CD4-positive, alpha-beta T cell (primary cell): Measurements from ENCODE around the gene SPATA12. TPM values are rescaled to one million over a fixed set of nuclear protein-coding genes. Genes with fewer than 3 reads are reported as not detected.

ENCODE experiments used
- ATAC-seq: fragments of 200-7000 bp; cut with Tn5 transposase; one replicate; pipeline ENCODE4 v1.10.0; 2022; ENCODE audit warnings: mild to moderate bottlenecking; ENCODE audit not compliant: poor library complexity
- CTCF ChIA-PET: fragments of 350-600 bp; sonication (Branson Sonifier 250); formaldehyde crosslinking; loops from one replicate; lab custom pipeline; 2021; ENCODE audit warnings: antibody characterized with exemption, inconsistent platforms; lab: Charles Lee
- POLR2A ChIA-PET: fragments of 350-600 bp; sonication (Branson Sonifier 250); formaldehyde crosslinking; loops from one replicate; lab custom pipeline; 2021; ENCODE audit warnings: antibody characterized with exemption, inconsistent platforms; lab: Charles Lee
- DNase-seq, 14 experiments: peaks; one replicate each; pipeline ENCODE4 v3.0.0-alpha.2; 2013 to 2020; ENCODE audit warnings: mixed read lengths in 2 of 14
- H3K27ac ChIP-seq, 2 donors: one replicate each; pipeline versions ENCODE4 v1.5.1 to v1.7.0; 2013; ENCODE audit warnings: low read length in 2 of 2, low read depth in 1 of 2, mild to moderate bottlenecking in 1 of 2
- H3K27me3 ChIP-seq, 2 experiments: 1 replicate in 1 of 2; 2 replicates in 1 of 2; pipeline versions ENCODE4 v1.6.1 to v1.7.0; 2013; ENCODE audit warnings: low read length in 2 of 2, control low read depth in 1 of 2, mild to moderate bottlenecking in 1 of 2, moderate library complexity in 1 of 2; ENCODE audit not compliant: insufficient read depth in 2 of 2, control insufficient read depth in 1 of 2
- H3K36me3 ChIP-seq: one replicate; pipeline ENCODE4 v1.6.1; 2013; ENCODE audit warnings: low read length, control low read depth; ENCODE audit not compliant: insufficient read depth
- H3K4me1 ChIP-seq: one replicate; pipeline ENCODE4 v1.6.1; 2013; ENCODE audit warnings: low read length, control low read depth; ENCODE audit not compliant: insufficient read depth
- H3K4me3 ChIP-seq: one replicate; pipeline ENCODE4 v1.5.1; 2013; ENCODE audit warnings: mild to moderate bottlenecking, low read length, moderate library complexity
- H3K9me3 ChIP-seq, 2 experiments: 1 replicate in 1 of 2; 2 replicates in 1 of 2; pipeline versions ENCODE4 v1.6.1 to v1.7.0; 2013; ENCODE audit warnings: low read length in 2 of 2, mild to moderate bottlenecking in 2 of 2, control low read depth in 1 of 2, moderate library complexity in 1 of 2; ENCODE audit not compliant: control insufficient read depth in 1 of 2, insufficient read depth in 1 of 2
- H3K27ac Mint-ChIP-seq: one replicate; pipeline ENCODE4 v1.8.0; 2020; ENCODE audit warnings: mixed read lengths
- H3K27me3 Mint-ChIP-seq: one replicate; pipeline ENCODE4 v1.8.0; 2021; ENCODE audit warnings: mixed read lengths
- H3K36me3 Mint-ChIP-seq: one replicate; pipeline ENCODE4 v1.8.0; 2021; ENCODE audit warnings: low read depth, mixed read lengths
- H3K4me1 Mint-ChIP-seq: one replicate; pipeline ENCODE4 v1.8.0; 2021; ENCODE audit warnings: low read depth, mixed read lengths
- H3K4me3 Mint-ChIP-seq: one replicate; pipeline ENCODE4 v1.8.0; 2020; ENCODE audit warnings: mild to moderate bottlenecking, mixed read lengths
- H3K9me3 Mint-ChIP-seq: one replicate; pipeline ENCODE4 v1.8.0; 2020; ENCODE audit warnings: mixed read lengths
- CTCF ChIP-seq: fragments of 200-600 bp; IDR thresholded peaks from one replicate; pipeline ENCODE4 v1.8.0; 2022; ENCODE audit warnings: antibody characterized with exemption, mild to moderate bottlenecking
- intact Hi-C, 2 experiments: fragments of 100-400 bp; cut with DNase I in 1 of 2; cut with micrococcal nuclease in 1 of 2; formaldehyde crosslinking; loops; one replicate each; pipeline versions ENCODE4 v1.15.1 to v1.9.0; 2023 to 2025; cut with DNase I, micrococcal nuclease
- total RNA-seq, 174 experiments: library from RNA in 2 of 174; stranded (reverse) in 2 of 174; gene quantifications; one replicate each; pipeline ENCODE4 v1.2.3 and lab custom pipeline; 2021 to 2026

The SPATA12 gene
- total RNA-seq, 2 experiments from 2014 or later: not detected

GRCh38 chr3:57069503-57069902 is 9.0 kb downstream of the SPATA12 start:
- H3K36me3 Mint-ChIP-seq: no peaks in the 10 kb centered on the region
- POLR2A ChIA-PET: no interaction called here
- no peaks in the 10 kb centered on the region for H3K4me1 Mint-ChIP-seq
- no peak for ATAC-seq
- no peak for DNase-seq
- intact Hi-C loops: no loop called here
- no peak overlapping the region for H3K27ac ChIP-seq
- CTCF ChIA-PET: interaction anchor here (1.2 kb wide), 1 partner anchor 30 kb away, joined by 3 read pairs; no protein-coding TSS in a partner anchor
- H3K27me3 Mint-ChIP-seq: peaks cover 36% of the 10 kb centered on the region
- TF ChIP-seq CTCF: no peak
- H3K4me1 ChIP-seq: peaks cover 3% of the 10 kb centered on the region
- H3K9me3 Mint-ChIP-seq: no peaks in the 10 kb centered on the region
- no peak overlapping the region for H3K27ac Mint-ChIP-seq
- H3K27me3 ChIP-seq: peaks cover 17 to 22% of the 10 kb centered on the region in 2 experiments
- H3K4me3 ChIP-seq: no peak overlapping the region
- no peaks in the 10 kb centered on the region for H3K9me3 ChIP-seq
- no peak overlapping the region for H3K4me3 Mint-ChIP-seq
- no peaks in the 10 kb centered on the region for H3K36me3 ChIP-seq

GRCh38 chr3:57073628-57074027 is 13.2 kb downstream of the SPATA12 start:
- intact Hi-C loops: no loop called here
- H3K4me3 Mint-ChIP-seq: no peak overlapping the region
- no peak for ATAC-seq
- ChIA-PET POLR2A (no interaction called here), CTCF (no interaction called here)
- peaks cover 0 to 5% of the 10 kb centered on the region in 2 experiments for H3K9me3 ChIP-seq
- no peak for DNase-seq
- no peak for TF ChIP-seq CTCF
- H3K36me3 Mint-ChIP-seq: no peaks in the 10 kb centered on the region
- H3K27me3 Mint-ChIP-seq: peaks cover 72% of the 10 kb centered on the region
- no peak overlapping the region for H3K4me3 ChIP-seq
- H3K36me3 ChIP-seq: no peaks in the 10 kb centered on the region
- H3K27ac ChIP-seq: no peak overlapping the region
- peaks cover 9% of the 10 kb centered on the region for H3K4me1 ChIP-seq
- peaks cover 7% of the 10 kb centered on the region for H3K4me1 Mint-ChIP-seq
- H3K27ac Mint-ChIP-seq: no peak overlapping the region
- H3K9me3 Mint-ChIP-seq: no peaks in the 10 kb centered on the region
- H3K27me3 ChIP-seq: peaks cover 51 to 63% of the 10 kb centered on the region in 2 experiments

- Histone ChIP-seq H3K27ac (no peak overlapping the region), H3K4me3 (no peak overlapping the region), H3K9me3 (peaks cover 0 to 7% of the 10 kb centered on the region in 2 experiments), H3K27me3 (peaks cover 55 to 66% of the 10 kb centered on the region in 2 experiments), H3K36me3 (no peaks in the 10 kb centered on the region), H3K4me1 (peaks cover 14% of the 10 kb centered on the region)
- no peak overlapping the region for H3K27ac Mint-ChIP-seq
- DNase-seq (no peak), ATAC-seq (no peak)
- H3K27me3 Mint-ChIP-seq: peaks cover 70% of the 10 kb centered on the region
- POLR2A ChIA-PET: no interaction called here
- H3K4me3 Mint-ChIP-seq: no peak overlapping the region
- no peaks in the 10 kb centered on the region for H3K36me3 Mint-ChIP-seq
- H3K4me1 Mint-ChIP-seq: peaks cover 7% of the 10 kb centered on the region
- CTCF ChIA-PET: no interaction called here
- no peaks in the 10 kb centered on the region for H3K9me3 Mint-ChIP-seq
- TF ChIP-seq CTCF: no peak
- intact Hi-C loops: no loop called here
These were observed 13.7 kb downstream of the SPATA12 start for GRCh38 chr3:57074135-57074534.
